ENCODE data around the gene NOS2.

Gene NOS2

DNA sequence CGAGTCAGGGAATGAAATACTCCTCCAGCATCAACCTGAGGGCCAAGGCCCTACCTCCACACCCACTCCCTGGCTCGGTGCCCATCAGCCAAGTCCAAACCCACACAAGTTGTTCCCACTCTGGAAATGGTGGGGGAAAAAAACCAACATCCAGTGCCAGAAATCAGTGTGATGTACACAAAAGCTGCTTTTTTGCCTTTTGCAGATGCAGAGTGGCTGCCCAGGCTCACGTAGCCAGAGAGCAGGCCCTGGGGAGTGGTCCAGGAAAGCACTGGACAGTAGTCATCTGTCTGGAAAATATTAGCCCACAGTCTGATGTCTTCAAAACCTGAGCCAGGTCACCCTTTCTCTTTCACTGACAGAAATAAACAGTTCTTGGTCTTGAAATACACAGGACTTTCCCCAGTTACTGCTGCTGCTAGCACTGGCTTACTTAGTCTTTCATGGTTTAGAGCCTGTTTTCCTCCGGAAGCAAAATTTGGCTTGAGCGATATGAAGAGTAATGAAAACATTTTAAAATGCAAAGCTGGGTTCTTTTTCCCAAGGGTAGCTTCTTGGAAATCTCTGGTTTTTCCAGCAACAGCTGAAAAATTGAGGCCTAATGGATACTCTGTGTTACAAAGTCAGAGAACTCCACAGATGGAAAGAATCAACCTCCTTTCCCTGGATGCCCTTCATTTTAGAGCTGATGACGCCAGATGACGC, 18.2 kb upstream of the NOS2 start:
- no peak for DNase-seq

DNA sequence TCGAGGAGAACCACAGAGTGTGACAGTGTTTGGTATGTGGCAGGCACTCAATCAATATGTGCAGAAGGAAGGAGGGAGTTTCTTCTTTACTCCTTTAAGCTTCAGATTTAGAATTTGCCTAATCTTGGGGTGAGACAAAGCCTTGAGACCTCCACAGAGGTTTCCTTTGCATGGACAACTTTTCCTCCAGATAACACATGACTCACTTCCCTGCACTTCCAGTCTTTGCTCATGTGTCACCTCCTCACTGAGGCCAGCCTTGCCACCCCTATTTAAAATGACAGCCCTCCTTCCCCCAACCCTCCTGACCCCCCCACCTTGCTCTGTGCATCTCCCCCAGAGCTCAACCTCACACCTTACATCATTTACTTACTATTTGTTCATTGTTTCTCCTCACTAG, 17.4 kb upstream of the NOS2 start:
- DNase-seq: no peak

DNA sequence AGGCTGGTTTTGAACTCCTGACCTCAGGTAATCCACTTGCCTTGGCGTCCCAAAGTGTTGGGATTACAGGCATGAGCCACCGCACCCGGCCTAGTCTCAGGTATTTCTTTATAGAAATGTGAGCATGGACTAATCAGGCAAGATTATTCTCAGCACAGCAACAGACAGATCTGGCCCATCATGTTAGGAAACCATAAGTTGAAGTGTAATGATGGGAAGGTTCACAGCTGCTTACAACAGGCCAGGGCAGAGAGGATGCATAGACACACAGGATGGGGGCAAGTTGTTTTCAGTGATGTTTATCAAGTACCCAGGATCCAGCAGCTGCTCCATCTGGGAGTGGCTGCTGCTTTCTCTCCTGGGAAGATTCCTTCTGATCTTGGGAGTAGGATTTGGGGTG, 16.6 kb upstream of the NOS2 start:
- DNase-seq: no peak

DNA sequence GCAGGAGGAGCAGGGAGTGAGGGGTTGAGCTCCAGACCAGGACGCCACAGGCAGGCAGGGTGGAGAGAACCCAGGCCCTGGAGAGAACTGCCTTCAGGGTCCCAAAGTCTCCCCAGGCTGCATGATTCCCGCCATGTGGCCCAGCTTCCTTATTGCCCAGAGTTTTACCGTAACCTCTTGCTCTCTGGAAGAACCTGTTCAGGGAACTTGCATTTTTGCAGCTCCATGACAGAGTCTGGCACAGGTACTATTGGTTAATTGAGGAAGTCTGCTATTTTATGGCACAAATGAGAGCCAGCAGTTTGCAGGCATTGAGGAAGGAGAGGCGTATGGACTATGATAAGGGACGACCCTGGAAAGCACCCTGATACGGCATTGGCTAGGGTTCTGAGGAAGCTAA, 11.6 kb upstream of the NOS2 start:
- DNase-seq: no peak

DNA sequence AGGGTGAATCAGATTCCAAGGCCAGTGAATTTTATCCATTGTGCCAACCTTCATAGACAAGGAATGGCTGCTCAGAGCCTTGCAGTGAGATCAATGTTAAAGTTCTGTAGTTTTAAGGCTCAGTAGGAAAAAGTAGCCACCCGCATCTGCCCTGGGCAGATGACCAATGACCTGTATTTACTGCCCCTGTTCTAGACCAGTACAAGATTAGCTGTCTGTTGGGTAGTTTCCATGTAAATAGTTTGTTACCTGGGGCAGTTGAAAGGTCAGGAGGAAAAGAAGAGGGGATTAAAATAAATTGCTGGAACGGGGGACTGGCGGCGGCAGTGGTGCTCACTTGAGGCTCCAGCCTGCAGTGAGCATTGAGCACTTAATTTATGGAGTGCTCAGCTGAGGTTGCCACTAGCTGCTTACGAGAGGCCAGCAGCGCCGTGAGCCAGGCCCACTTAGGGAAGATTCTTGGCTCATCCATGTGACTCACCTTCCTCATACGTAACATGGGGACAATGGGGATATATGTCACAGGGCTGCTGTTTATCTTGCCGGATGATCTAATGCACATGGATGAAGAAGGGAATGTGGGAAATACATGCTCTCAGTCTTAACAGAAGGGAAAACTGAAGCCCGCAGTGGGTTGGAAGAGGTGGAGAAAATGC, 10.7 kb upstream of the NOS2 start:
- DNase-seq: no peak

DNA sequence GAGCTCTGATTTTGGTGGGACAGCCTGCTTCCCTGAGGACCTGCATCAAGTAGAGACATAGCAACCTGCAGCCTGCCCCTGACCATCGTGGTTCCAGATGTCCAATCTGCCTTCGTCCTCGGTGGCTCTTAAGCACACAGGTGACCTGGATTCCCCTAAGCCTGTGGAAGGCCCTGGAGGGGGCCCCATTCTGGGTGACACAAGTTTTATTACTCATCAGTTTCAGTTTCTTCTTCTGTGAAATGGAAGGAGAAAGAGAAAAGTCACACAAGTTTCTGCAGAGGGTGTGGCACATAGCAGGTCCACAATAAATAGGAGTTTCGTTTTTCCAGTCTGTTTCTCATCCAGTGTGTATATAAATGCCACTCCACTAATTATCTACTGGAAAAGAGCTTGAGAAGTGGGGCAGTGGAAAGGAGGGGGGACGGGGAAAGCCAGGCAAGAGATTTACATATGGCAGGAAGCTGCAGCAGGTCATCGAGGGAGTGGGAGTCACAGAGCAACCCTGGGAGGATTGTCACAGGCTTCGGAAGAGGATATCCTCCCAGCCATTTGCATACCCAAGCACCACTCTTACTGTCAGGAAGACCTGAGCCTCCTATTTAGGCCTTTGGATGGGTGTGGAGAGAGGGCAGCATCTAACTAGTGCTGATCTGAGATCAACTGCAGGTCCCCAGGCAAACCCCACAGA, 10.0 kb upstream of the NOS2 start:
- DNase-seq: no peak

DNA sequence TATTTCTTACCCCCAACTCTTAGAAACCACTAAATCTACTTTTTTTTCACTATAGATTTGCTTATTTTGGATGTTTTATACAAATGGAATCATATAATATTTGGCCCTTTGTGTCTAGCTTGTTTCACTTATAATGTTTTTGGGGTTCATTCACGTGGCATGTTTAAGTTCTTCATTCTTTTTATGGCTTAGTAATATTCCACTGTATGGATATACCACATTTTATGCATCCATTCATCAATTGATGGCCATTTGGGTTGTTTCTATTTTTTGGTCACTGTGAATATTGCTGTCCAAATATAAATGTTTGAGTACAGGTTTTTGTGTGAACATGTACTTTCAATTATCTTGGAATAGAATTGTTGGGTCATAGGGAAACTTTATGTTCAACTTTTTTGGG, 9.2 kb upstream of the NOS2 start:
- DNase-seq: no peak

DNA sequence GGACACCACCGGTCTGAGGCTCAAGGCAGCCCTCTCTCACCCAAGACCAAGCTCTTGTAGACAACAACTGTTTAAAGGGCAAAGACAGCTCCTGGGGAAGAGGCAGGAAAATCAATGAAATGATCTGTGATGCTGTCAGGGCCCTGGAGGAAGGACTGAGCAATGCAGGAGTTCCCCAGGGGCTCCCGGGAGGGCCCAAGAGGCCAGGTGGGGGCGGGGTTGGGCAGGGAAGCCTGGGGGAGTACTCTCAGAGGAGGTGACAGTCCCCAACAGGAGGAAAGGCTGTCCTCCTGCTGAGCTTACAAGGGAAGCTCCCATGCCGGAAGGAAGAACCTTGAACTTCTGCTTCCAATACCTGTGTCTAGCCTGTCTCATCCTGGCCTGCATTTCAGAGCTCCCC, 8.3 kb upstream of the NOS2 start:
- DNase-seq: no peak

DNA sequence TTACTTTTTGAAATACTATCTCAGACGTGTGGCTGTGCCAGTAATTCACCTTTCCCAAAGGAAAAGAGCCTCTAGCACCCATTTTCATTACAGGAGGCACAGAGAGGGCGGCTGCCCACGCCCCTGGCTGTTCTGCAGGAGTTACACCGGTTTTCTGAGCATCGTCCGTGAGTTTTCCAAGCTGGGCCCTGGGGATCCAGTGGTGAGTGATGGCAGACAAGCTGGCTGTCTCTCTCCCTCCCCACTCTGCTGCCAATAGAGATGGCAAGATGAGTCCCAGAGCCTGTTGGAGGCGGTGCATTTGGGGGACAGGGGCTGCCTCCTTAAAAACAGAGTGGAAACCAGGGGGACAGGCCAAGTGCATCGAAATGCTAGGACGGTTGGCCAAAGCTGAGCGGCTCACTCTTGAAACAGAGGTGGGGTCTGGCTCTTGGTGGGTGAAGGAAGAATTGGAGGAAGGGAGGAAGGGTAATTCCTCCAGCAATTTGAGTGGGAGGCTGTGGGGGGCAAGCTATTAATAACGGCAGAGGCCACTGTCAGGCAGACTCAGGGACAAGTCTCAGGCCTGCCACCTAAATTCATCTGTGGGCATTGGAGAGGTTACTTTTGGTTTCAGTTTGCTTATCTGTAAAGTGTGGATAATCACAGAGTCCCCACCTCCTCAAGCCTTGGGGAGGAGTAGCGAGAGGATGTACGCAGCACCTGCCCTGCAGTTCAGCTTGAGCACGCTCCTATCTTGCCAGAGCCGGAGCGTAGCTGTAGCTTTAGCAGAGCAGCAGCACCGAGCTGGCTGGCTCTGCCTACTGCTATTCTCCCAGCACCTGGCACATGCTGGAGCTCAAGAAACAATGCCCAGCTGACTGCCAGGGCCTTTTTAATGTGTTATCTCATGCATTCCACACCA, 7.5 kb upstream of the NOS2 start:
- DNase-seq: no peak

DNA sequence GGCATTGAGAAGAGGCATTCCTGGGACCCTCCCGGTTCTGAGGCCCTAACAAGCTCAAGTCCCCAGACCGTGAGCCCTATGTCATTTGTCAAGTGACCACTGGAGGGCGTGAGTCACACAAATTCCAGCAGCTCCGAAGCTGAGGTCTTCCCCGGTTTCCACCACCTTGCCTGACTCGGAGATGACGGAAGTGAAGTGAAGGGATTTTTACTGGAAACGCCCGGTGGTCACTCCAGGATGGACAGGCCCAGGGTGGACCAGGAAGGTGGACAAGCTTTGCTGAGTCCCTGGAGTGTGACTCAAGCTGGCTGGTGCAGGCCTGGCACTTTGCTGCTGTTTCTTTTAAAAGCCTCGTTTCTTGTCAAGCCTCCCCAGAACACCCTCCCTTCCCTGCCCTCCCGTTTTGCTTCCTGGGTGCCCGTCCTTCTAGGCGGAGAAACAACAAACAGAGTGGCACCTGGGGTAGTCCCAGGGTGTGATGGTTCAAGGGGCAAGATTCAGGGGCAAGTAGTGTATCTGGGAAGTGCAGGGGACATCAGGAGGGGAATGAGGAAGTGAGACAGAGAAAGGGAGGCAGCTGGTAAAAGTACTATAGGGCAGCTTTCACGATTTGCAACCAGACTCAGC, 5.3 kb upstream of the NOS2 start:
- peak; percentile 60 to 77 for DNase-seq

DNA sequence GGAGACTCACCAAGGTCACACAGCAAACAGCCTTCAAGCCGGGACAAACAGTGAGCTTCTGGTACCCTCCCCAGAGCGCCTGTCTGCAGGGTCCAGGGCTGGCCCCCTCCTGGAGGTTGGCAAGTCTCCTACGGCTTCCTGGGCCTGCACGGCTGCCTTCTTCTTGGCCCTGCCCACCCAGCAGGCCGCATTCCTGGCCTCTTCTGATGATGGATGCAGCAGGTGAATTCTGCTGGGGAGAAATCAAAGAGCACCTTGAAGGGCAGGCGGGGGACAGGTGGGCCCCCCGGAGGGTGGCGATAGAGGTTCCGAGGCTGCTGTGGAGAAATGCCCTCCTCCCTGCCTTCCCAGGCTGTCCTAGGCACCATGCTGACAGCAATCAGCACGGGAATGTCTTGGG, 3.8 kb upstream of the NOS2 start:
- no peak for DNase-seq

DNA sequence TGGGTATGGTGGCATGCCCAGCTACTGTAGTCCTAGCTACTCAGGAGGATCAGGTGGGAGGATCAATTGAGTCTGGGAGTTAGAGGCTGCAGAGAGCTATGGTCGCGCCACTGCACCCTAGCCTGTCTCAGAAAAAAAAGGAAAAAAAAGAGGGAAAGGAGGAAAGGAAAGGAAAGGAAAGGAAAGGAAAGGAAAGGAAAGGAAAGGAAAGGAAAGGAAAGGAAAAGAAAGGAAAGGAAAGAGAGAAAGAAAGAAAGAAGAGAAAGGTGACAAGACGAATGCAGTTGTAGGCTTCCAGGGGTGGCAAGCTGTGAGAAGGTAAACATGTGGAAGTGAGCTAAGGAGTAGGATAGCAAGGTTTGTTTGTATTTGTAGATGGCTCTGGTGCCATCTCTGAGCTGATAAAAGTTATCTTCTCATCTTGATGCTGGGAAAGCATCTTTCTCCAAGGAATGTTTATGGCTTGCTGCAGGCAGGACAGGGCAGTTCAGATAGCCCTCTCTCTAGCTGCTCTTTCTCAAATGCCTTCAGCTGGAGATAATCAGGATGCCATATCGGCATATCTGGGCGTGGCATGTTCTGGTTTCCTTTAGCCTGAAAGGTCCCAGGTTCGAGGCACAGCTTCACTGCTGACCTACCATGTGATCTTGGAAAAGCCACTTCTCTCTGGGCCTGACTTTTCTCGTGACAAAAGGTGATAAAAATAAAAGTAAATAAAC, 2.8 kb upstream of the NOS2 start:
- DNase-seq: no peak

DNA sequence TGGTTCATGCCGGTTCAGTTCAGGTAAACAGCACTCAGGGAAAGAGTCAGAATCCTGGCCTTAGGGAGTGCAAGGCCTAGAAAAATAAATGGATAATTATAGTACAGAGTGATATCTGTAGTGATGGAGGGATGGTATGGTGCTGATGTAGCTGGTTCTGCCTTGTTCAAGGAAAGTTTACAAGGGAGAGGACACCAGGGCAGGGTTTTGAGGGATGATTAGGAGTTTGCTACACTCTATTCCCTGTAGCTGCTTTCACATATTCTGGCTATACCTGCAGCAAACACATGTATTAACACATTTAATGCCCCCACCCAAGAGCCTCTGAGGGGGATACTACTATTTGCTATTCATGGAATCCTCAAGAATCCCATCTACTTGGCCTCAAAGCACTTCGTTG, 1.7 kb upstream of the NOS2 start:
- DNase-seq: no peak

DNA sequence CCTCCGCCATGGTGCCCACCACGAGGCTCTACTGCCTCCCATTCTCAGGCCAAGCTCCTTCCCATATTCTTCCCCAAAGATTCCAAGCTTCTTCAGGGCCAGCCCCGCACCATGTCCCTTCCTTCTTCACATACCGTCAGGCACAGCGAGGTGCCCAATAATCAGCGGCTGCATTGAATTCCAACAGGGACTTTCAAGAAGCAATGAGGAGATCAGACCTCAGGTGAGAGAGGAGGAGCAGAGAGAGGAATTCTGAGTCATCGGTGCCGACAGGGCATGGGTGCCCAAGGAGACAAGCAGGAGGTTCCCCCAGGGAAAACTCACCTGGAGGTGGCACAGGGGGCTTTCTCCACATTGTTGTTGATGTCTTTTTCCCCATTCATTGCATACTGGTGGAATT, 2.0 kb downstream of the NOS2 start:
- DNase-seq: no peak

DNA sequence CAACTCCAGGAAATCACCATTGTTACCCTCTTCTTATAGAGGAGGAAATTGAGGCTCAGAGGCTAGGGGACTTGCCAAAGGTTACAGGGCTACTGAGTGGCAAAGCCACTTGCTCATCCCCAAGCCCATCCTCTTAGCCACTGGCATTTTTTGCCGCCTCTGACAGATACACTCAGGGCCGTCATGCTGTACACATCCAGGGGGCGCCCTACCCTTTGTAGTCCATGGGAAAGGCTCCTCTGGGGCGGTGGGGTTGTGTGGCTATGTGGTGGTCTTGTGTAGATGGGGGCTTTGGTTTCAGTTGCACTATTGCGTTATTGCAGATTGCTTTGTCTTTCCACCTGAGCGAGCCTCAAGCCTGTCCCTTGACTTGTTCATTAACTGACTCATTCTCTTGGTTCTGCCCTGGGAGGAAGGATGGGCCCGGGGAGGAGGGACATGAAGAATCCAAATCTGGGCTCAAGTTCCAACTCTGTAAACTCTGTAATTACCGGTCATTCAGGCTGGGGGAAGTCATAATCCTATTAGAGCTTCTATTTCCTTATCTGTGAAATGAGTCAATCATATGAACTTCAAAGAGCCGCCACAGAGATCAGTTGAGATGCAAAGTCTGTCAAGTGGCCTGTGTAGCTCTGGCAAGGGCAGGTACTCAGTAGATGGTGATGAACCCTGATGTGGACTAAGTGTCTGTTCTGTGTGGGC, 2.8 kb downstream of the NOS2 start:
- no peak for DNase-seq

DNA sequence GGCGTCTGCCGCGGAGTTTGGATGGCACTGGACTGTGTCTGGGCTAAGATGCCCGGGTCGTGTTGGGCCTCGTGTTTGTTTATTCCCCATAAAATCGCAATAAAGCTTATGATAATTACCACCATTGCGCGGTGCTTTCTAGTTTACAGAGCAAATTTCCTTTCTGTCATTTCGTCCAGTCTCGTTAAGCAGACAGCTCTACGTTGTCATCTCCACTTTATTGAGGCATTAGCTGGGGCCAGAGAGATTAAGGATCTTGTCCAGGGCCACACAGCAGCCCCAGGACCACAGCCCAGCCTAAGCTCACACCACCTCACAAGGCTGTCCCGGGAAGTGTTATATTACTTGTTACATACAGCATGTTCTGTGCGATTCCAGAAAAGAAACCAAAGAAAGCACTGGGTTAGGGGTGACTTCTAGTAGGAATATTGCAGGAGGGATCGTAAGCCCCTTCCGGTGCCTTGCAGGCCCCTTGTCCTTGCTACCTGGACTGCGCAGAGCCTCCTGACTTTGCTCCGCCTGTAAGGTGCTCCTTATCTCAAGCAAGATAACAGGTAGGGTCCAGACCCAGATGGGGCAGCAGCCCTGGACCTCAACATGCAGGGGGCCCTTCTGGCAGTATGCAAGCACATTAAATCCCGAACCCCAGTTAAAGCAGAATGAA, 6.3 kb downstream of the NOS2 start:
- no peak for DNase-seq

DNA sequence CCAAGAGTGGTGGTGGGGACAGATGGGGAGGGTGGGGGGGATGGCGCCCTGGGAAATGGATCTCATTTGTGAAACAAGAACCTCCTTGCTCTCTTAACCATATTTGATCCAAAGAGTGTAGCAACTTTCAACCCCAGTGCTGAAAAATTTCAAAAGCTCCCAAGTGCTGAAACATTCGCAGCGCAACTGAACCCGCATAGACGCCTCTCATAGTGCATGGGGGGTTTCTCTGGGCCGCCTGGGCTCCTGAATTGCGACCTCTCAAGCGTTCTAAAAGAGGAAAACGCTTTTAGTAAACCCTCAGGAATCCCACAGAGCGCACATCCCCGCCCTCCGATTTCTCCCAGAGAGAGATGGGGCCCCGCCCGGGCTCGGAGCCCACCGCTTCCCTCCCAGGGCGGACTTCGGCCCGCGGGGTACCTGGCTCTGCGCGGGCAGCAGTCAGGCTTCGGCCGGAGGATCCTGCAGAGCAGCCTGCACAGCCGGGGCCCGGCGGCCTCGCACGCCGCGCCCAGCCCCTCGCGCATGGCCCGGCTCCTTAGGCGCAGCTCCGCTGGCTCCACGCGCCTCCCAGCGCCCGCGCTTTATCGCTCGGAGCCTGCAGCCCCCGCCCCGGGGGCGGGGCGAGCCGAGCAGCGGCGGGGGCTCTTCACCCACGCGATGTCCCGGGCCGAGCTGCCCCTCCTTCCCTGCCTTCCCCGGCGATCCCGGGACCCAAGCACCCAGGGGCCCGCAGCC, 7.0 kb downstream of the NOS2 start:
- peak in 1 of 2 experiments; percentile 62 for DNase-seq

DNA sequence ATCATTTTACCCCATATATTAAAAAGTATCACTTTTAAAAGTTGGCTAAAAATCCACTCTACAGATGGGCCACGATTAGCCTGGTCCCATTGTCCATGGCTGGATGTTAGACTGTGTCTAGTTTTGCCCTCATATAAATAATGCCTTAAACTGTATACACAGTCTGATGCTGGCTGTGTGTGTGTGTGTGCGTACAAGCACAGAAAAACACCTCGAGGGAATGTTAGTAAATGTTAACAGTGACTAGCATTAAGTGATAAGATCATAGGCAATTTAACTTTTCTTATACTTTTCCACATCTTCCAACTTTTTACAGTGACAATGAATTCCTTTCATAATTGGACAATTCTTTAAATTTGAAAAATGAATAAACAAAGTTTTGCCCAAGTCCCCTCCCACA, 8.2 kb downstream of the NOS2 start:
- no peak for DNase-seq

DNA sequence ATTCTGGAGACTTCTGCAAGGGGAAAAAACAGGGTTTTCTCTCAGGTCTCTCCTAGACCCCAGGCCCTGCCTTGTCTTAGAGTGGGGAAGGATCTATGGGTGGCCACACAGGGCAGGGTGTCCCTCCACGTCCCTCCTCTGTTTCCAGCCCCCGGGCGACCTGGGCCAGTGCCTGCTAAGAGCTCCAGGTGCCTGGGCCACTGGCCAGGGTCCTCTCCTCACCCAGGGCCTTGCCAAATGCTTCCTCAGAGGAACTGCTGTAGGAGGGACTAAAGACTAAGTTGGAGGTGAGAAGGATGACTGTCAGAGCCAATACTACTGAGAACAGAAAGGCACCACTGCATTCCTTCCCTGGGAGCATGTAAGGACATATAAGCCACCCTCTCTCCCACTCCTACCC, 11.4 kb downstream of the NOS2 start:
- DNase-seq: no peak

All from NCI-H1930 (cell line).